ENCODE measurements around the gene JDP2.
A peak's percentile ranks its signal among the peaks of the same experiment; 100 is the strongest.

Gene JDP2

DNA sequence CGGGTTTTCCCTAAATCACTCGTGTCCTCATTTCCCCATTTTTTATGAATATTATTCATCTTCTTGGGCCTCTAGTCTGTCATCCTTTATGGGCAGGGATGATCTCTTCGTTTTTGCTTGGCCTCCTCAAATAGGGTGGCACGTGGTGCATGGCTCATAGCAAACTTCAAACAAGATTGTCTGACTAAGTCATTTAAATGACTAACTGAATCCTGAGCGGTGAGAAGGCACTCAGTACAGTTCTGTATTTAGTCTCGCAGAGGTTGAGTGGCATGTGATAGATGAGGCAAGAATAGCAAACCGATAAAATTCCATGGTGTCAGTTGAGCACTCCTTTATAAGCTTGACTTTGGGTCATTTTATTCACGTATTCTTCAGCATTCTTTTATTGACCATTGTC is 5.7 kb upstream of the JDP2 start:
- no peak overlapping the region for H3K9ac ChIP-seq
- peak overlapping the region in 2 of 11 experiments; percentile 10 to 13; a peak in 3 of 22 replicates for H3K4me2 ChIP-seq
- H3K4me3 ChIP-seq = no peak overlapping the region
- no peaks in the 10 kb centered on the region for H4K20me1 ChIP-seq
- no peak overlapping the region for H3K27ac ChIP-seq
- peaks cover 0 to 6% (median 3%) of the 10 kb centered on the region in 11 experiments; a peak in 4 of 22 replicates for H3K9me3 ChIP-seq (replicated peaks in 1 of 11)
- no peak for TF ChIP-seq Cebpa-rat (IDR thresholded peaks at IDR 0.05)
- no peaks in the 10 kb centered on the region for H3K36me3 ChIP-seq
- peaks cover 0 to 16% (median 0%) of the 10 kb centered on the region in 11 experiments; a peak in 5 of 22 replicates for H3K27me3 ChIP-seq
- peaks cover 27 to 52% (median 32%) of the 10 kb centered on the region in 10 experiments for H3K4me1 ChIP-seq

- Histone ChIP-seq H3K4me3 (no peak overlapping the region), H3K4me2 (no peak overlapping the region), H3K9me3 (replicated peaks in 1 of 11) (peaks cover 0 to 6% (median 3%) of the 10 kb centered on the region in 11 experiments; a peak in 4 of 22 replicates), H3K9ac (no peak overlapping the region), H3K4me1 (peaks cover 31 to 49% (median 33%) of the 10 kb centered on the region in 10 experiments), H3K36me3 (no peaks in the 10 kb centered on the region), H3K27me3 (peaks cover 0 to 17% (median 0%) of the 10 kb centered on the region in 11 experiments; a peak in 5 of 22 replicates), H4K20me1 (peaks cover under 1 to 14% (median 11%) of the 10 kb centered on the region in 11 experiments; a peak in 18 of 22 replicates), H3K27ac (no peak overlapping the region)
- TF ChIP-seq Cebpa-rat (IDR thresholded peaks at IDR 0.05) = no peak
These were observed 3.3 kb upstream of the JDP2 start for GRCh38 chr14:75424496-75424895.

GRCh38 chr14:75425446-75425845 is 2.4 kb upstream of the JDP2 start:
- H3K36me3 ChIP-seq = no peaks in the 10 kb centered on the region
- H3K4me3 ChIP-seq = no peak overlapping the region
- peak overlapping the region in 9 of 11 experiments; percentile 88 to 98 (median 94); a peak in 11 of 22 replicates for H3K4me2 ChIP-seq
- TF ChIP-seq Cebpa-rat (IDR thresholded peaks at IDR 0.05) = no peak
- H3K9me3 ChIP-seq (replicated peaks in 1 of 11) = peaks cover 0 to 6% (median 3%) of the 10 kb centered on the region in 11 experiments; a peak in 4 of 22 replicates
- H3K4me1 ChIP-seq = peaks cover 36 to 54% (median 39%) of the 10 kb centered on the region in 10 experiments
- peak overlapping the region in 2 of 11 experiments; percentile 85 to 86; a peak in 2 of 22 replicates for H3K27ac ChIP-seq
- no peak overlapping the region for H3K9ac ChIP-seq
- peaks cover 0 to 17% (median 0%) of the 10 kb centered on the region in 11 experiments; a peak in 5 of 22 replicates for H3K27me3 ChIP-seq
- peaks cover 10 to 23% (median 20%) of the 10 kb centered on the region in 11 experiments; a peak in 19 of 22 replicates for H4K20me1 ChIP-seq

- H3K27ac ChIP-seq = peak overlapping the region; percentile 67 to 86 (median 77); a peak in 20 of 22 replicates
- peaks cover 0 to 4% (median 2%) of the 10 kb centered on the region in 11 experiments; a peak in 13 of 22 replicates for H3K36me3 ChIP-seq
- H3K27me3 ChIP-seq = peaks cover 0 to 17% (median 0%) of the 10 kb centered on the region in 11 experiments; a peak in 5 of 22 replicates
- H3K4me2 ChIP-seq = peak overlapping the region; percentile 88 to 98 (median 94)
- peaks cover 0 to 6% (median 3%) of the 10 kb centered on the region in 11 experiments; a peak in 4 of 22 replicates for H3K9me3 ChIP-seq (replicated peaks in 1 of 11)
- peaks cover 21 to 34% (median 30%) of the 10 kb centered on the region in 11 experiments; a peak in 19 of 22 replicates for H4K20me1 ChIP-seq
- peak overlapping the region; percentile 73 to 84 (median 80) for H3K4me3 ChIP-seq
- peak overlapping the region; percentile 73 to 90 (median 83) for H3K9ac ChIP-seq
- H3K4me1 ChIP-seq = peaks cover 47 to 65% (median 50%) of the 10 kb centered on the region in 10 experiments
- TF ChIP-seq Cebpa-rat (IDR thresholded peaks at IDR 0.05) = no peak
These were observed 1.3 kb upstream of the JDP2 start for GRCh38 chr14:75426332-75427125.

GRCh38 chr14:75427126-75427481 is 718 bp upstream of the JDP2 start:
- Histone ChIP-seq H4K20me1 (peaks cover 24 to 40% (median 36%) of the 10 kb centered on the region in 11 experiments; a peak in 20 of 22 replicates), H3K4me3 (peak overlapping the region; percentile 73 to 84 (median 80)), H3K4me1 (peaks cover 50 to 64% (median 55%) of the 10 kb centered on the region in 10 experiments), H3K36me3 (peaks cover 3 to 10% (median 8%) of the 10 kb centered on the region in 11 experiments; a peak in 19 of 22 replicates), H3K9ac (peak overlapping the region; percentile 73 to 90 (median 83)), H3K9me3 (replicated peaks in 1 of 11) (peaks cover 0 to 6% (median 3%) of the 10 kb centered on the region in 11 experiments; a peak in 4 of 22 replicates), H3K27me3 (peaks cover 0 to 17% (median 0%) of the 10 kb centered on the region in 11 experiments; a peak in 5 of 22 replicates), H3K4me2 (peak overlapping the region; percentile 88 to 98 (median 94)), H3K27ac (peak overlapping the region; percentile 67 to 86 (median 77))
- no peak for TF ChIP-seq Cebpa-rat (IDR thresholded peaks at IDR 0.05)

- H3K9me3 ChIP-seq (replicated peaks in 1 of 11) = peaks cover 0 to 6% (median 3%) of the 10 kb centered on the region in 11 experiments; a peak in 3 of 22 replicates
- H3K4me1 ChIP-seq = peaks cover 53 to 68% (median 61%) of the 10 kb centered on the region in 10 experiments
- H3K4me3 ChIP-seq = peak overlapping the region; percentile 73 to 84 (median 80)
- H3K27me3 ChIP-seq = peaks cover 0 to 17% (median 0%) of the 10 kb centered on the region in 11 experiments; a peak in 5 of 22 replicates
- peak overlapping the region; percentile 67 to 86 (median 77) for H3K27ac ChIP-seq
- no peak for TF ChIP-seq Cebpa-rat (IDR thresholded peaks at IDR 0.05)
- peak overlapping the region; percentile 88 to 99 (median 94) for H3K4me2 ChIP-seq
- peaks cover 24 to 51% (median 44%) of the 10 kb centered on the region in 11 experiments; a peak in 20 of 22 replicates for H4K20me1 ChIP-seq
- peaks cover 10 to 22% (median 15%) of the 10 kb centered on the region in 11 experiments; a peak in 21 of 22 replicates for H3K36me3 ChIP-seq
- H3K9ac ChIP-seq = peak overlapping the region; percentile 73 to 90 (median 83)
These were observed 645 bp downstream of the JDP2 start for GRCh38 chr14:75428230-75429104.

- peak overlapping the region in 8 of 11 experiments; percentile 80 to 90 (median 84); a peak in 12 of 22 replicates for H3K9ac ChIP-seq
- peaks cover 64 to 78% (median 72%) of the 10 kb centered on the region in 10 experiments for H3K4me1 ChIP-seq
- peaks cover 0 to 17% (median 0%) of the 10 kb centered on the region in 11 experiments; a peak in 5 of 22 replicates for H3K27me3 ChIP-seq
- H3K4me2 ChIP-seq = peak overlapping the region; percentile 88 to 99 (median 94)
- no peak for TF ChIP-seq Cebpa-rat (IDR thresholded peaks at IDR 0.05)
- H4K20me1 ChIP-seq = peaks cover 24 to 62% (median 52%) of the 10 kb centered on the region in 11 experiments; a peak in 20 of 22 replicates
- H3K27ac ChIP-seq = no peak overlapping the region
- H3K9me3 ChIP-seq (replicated peaks in 1 of 11) = peaks cover 0 to under 1% (median 0%) of the 10 kb centered on the region in 11 experiments; a peak in 1 of 22 replicates
- H3K4me3 ChIP-seq = peak overlapping the region in 7 of 10 experiments; percentile 73 to 84 (median 80); a peak in 11 of 20 replicates
- peaks cover 10 to 33% (median 15%) of the 10 kb centered on the region in 11 experiments; a peak in 21 of 22 replicates for H3K36me3 ChIP-seq
These were observed 1.7 kb downstream of the JDP2 start for GRCh38 chr14:75429562-75429961.

Measured in BLaER1 treated with 17β-estradiol and CSF1 and Interleukin-3, amounts not matched to agents 10 nM and 100 nM (cell line).